ENCODE measurements around the gene DXO. TPM values are rescaled to one million over a fixed set of nuclear protein-coding genes. Genes with fewer than 3 reads are reported as not detected.
"Not testable (repeated sequence)": the region's sequence is repeated elsewhere in the genome, so short reads cannot be mapped to it uniquely, and the experiment has no call there.

DXO gene
- total RNA-seq, 1 donor from 2014 or later = 14.1 TPM

GRCh38 chr6:32004393-32004792 is 32.5 kb upstream of the DXO start:
- H3K27ac Mint-ChIP-seq; DNase-seq (ENCODE audit: low spot score); H3K36me3 Mint-ChIP-seq (ENCODE audit: low read depth): not testable (repeated sequence)

GRCh38 chr6:32003301-32003700 is 31.4 kb upstream of the DXO start:
- H3K36me3 Mint-ChIP-seq (ENCODE audit: low read depth); intact Hi-C loops (cut with micrococcal nuclease); H3K27ac Mint-ChIP-seq; DNase-seq (ENCODE audit: low spot score); H3K4me1 Mint-ChIP-seq (ENCODE audit: low read depth); H3K27me3 Mint-ChIP-seq (ENCODE audit: insufficient read depth); H3K4me3 Mint-ChIP-seq; H3K9me3 Mint-ChIP-seq: not testable (repeated sequence)

More at GRCh38 chr6:32004393-32004792, 32.5 kb upstream of the DXO start:
- H3K4me3 Mint-ChIP-seq; H3K9me3 Mint-ChIP-seq; H3K27me3 Mint-ChIP-seq (ENCODE audit: insufficient read depth); H3K4me1 Mint-ChIP-seq (ENCODE audit: low read depth); intact Hi-C loops (cut with micrococcal nuclease): not testable (repeated sequence)

GRCh38 chr6:32002546-32003268 is 30.8 kb upstream of the DXO start:
- H3K4me3 Mint-ChIP-seq; H3K9me3 Mint-ChIP-seq; DNase-seq (ENCODE audit: low spot score); intact Hi-C loops (cut with micrococcal nuclease); H3K36me3 Mint-ChIP-seq (ENCODE audit: low read depth); H3K27me3 Mint-ChIP-seq (ENCODE audit: insufficient read depth); H3K27ac Mint-ChIP-seq; H3K4me1 Mint-ChIP-seq (ENCODE audit: low read depth): not testable (repeated sequence)

- DNase-seq (ENCODE audit: low spot score); intact Hi-C loops (cut with micrococcal nuclease); H3K4me3 Mint-ChIP-seq; H3K27me3 Mint-ChIP-seq (ENCODE audit: insufficient read depth); H3K4me1 Mint-ChIP-seq (ENCODE audit: low read depth); H3K36me3 Mint-ChIP-seq (ENCODE audit: low read depth); H3K27ac Mint-ChIP-seq; H3K9me3 Mint-ChIP-seq: not testable (repeated sequence)
Measured at GRCh38 chr6:31996385-31996784, 24.4 kb upstream of the DXO start.

GRCh38 chr6:31994421-31994820 is 22.5 kb upstream of the DXO start:
- H3K36me3 Mint-ChIP-seq (ENCODE audit: low read depth); H3K9me3 Mint-ChIP-seq; H3K4me3 Mint-ChIP-seq; DNase-seq (ENCODE audit: low spot score); intact Hi-C loops (cut with micrococcal nuclease); H3K4me1 Mint-ChIP-seq (ENCODE audit: low read depth); H3K27me3 Mint-ChIP-seq (ENCODE audit: insufficient read depth); H3K27ac Mint-ChIP-seq: not testable (repeated sequence)

- H3K4me3 Mint-ChIP-seq; H3K27ac Mint-ChIP-seq; H3K9me3 Mint-ChIP-seq; intact Hi-C loops (cut with micrococcal nuclease); H3K4me1 Mint-ChIP-seq (ENCODE audit: low read depth); H3K36me3 Mint-ChIP-seq (ENCODE audit: low read depth); DNase-seq (ENCODE audit: low spot score); H3K27me3 Mint-ChIP-seq (ENCODE audit: insufficient read depth): not testable (repeated sequence)
Measured at GRCh38 chr6:31989363-31989762, 17.4 kb upstream of the DXO start.

- H3K4me3 Mint-ChIP-seq; intact Hi-C loops (cut with micrococcal nuclease); H3K27ac Mint-ChIP-seq; H3K36me3 Mint-ChIP-seq (ENCODE audit: low read depth); DNase-seq (ENCODE audit: low spot score); H3K4me1 Mint-ChIP-seq (ENCODE audit: low read depth); H3K27me3 Mint-ChIP-seq (ENCODE audit: insufficient read depth); H3K9me3 Mint-ChIP-seq: not testable (repeated sequence)
Measured at GRCh38 chr6:31981744-31982143, 9.8 kb upstream of the DXO start, which contains the start of gene C4A. Gene C4A (plus strand): TSS chr6:31982057. CDS start chr6:31982108, 51 bp downstream.

- DNase-seq (ENCODE audit: low spot score); H3K4me1 Mint-ChIP-seq (ENCODE audit: low read depth); intact Hi-C loops (cut with micrococcal nuclease); H3K9me3 Mint-ChIP-seq; H3K27me3 Mint-ChIP-seq (ENCODE audit: insufficient read depth); H3K4me3 Mint-ChIP-seq; H3K27ac Mint-ChIP-seq; H3K36me3 Mint-ChIP-seq (ENCODE audit: low read depth): not testable (repeated sequence)
Measured at GRCh38 chr6:31980998-31981397, 9.1 kb upstream of the DXO start.

- H3K27me3 Mint-ChIP-seq (ENCODE audit: insufficient read depth); H3K9me3 Mint-ChIP-seq; H3K4me1 Mint-ChIP-seq (ENCODE audit: low read depth); intact Hi-C loops (cut with micrococcal nuclease); DNase-seq (ENCODE audit: low spot score); H3K36me3 Mint-ChIP-seq (ENCODE audit: low read depth); H3K4me3 Mint-ChIP-seq; H3K27ac Mint-ChIP-seq: not testable (repeated sequence)
Measured at GRCh38 chr6:31980195-31980876, 8.4 kb upstream of the DXO start.

GRCh38 chr6:31979238-31979898 is 7.4 kb upstream of the DXO start:
- H3K9me3 Mint-ChIP-seq = no peaks in the 10 kb centered on the region
- intact Hi-C loops (cut with micrococcal nuclease) = loop anchor here (10.0 kb wide), 1 partner anchor 1295 kb away; the partner anchor contains the start of genes B3GALT4, RPS18 and VPS52
- H3K4me1 Mint-ChIP-seq (ENCODE audit: low read depth) = peaks cover 3% of the 10 kb centered on the region

GRCh38 chr6:31978831-31979230 is 6.9 kb upstream of the DXO start:
- Mint-ChIP-seq H3K27ac (peak overlapping the region; percentile 67), H3K4me1 (ENCODE audit: low read depth) (peaks cover 8% of the 10 kb centered on the region), H3K4me3 (no peak overlapping the region), H3K36me3 (ENCODE audit: low read depth) (peaks cover 4% of the 10 kb centered on the region), H3K9me3 (no peaks in the 10 kb centered on the region), H3K27me3 (ENCODE audit: insufficient read depth) (no peaks in the 10 kb centered on the region)
- intact Hi-C loops (cut with micrococcal nuclease) = loop anchor here (10.0 kb wide), 1 partner anchor 1296 kb away; the partner anchor contains the start of genes B3GALT4, RPS18 and VPS52
- DNase-seq (ENCODE audit: low spot score) = no peak

More at GRCh38 chr6:31979238-31979898, 7.4 kb upstream of the DXO start:
- Mint-ChIP-seq H3K27ac (peak overlapping the region; percentile 65), H3K27me3 (ENCODE audit: insufficient read depth) (no peaks in the 10 kb centered on the region), H3K4me3 (no peak overlapping the region), H3K36me3 (ENCODE audit: low read depth) (peaks cover 4% of the 10 kb centered on the region)
- DNase-seq (ENCODE audit: low spot score) = no peak

GRCh38 chr6:31977816-31978431 is 6.0 kb upstream of the DXO start:
- Mint-ChIP-seq H3K4me3 (no peak overlapping the region), H3K4me1 (ENCODE audit: low read depth) (peaks cover 17% of the 10 kb centered on the region), H3K36me3 (ENCODE audit: low read depth) (peaks cover 9% of the 10 kb centered on the region), H3K9me3 (no peaks in the 10 kb centered on the region), H3K27ac (no peak overlapping the region), H3K27me3 (ENCODE audit: insufficient read depth) (no peaks in the 10 kb centered on the region)
- intact Hi-C loops (cut with micrococcal nuclease) = loop anchor here (10.0 kb wide), 1 partner anchor 1297 kb away; the partner anchor contains the start of genes B3GALT4, RPS18 and VPS52
- DNase-seq (ENCODE audit: low spot score) = no peak
